Mesendoderm (in vitro differentiated cells): ENCODE data around the gene TTC34.

Experiments used
- DNase-seq: peaks from one replicate; pipeline ENCODE4 v3.0.0; 2013
- H2AK5ac ChIP-seq: 2 replicates; pipeline ENCODE4 v1.6.1; 2013; ENCODE audit warnings: low read length, inconsistent platforms
- H2BK120ac ChIP-seq: 2 replicates; pipeline ENCODE4 v1.6.1; 2013; ENCODE audit warnings: low read depth, mild to moderate bottlenecking, low read length, moderate library complexity, mixed read lengths
- H2BK15ac ChIP-seq: replicated peaks from 2 replicates; pipeline ENCODE4 v1.6.1; 2013; ENCODE audit warnings: low read depth, mild to moderate bottlenecking, moderate library complexity
- H2BK5ac ChIP-seq: 2 replicates; pipeline ENCODE4 v1.6.1; 2013; ENCODE audit warnings: low read length, inconsistent platforms
- H3K18ac ChIP-seq: 2 replicates; pipeline ENCODE4 v1.6.1; 2013; ENCODE audit warnings: mild to moderate bottlenecking, low read length, mixed read lengths
- H3K23ac ChIP-seq: one replicate; pipeline ENCODE4 v1.6.1; 2013; ENCODE audit warnings: low read length
- H3K27ac ChIP-seq: 2 replicates; pipeline ENCODE4 v1.5.1; 2013; ENCODE audit warnings: low read depth, mild to moderate bottlenecking, inconsistent platforms, low read length, moderate library complexity
- H3K27me3 ChIP-seq: 2 replicates; pipeline ENCODE4 v1.6.1; 2013; ENCODE audit warnings: low read length, control low read depth, mild to moderate bottlenecking, inconsistent platforms; ENCODE audit not compliant: insufficient read depth, poor library complexity
- H3K36me3 ChIP-seq: 2 replicates; pipeline ENCODE4 v1.6.1; 2013; ENCODE audit warnings: low read length, inconsistent platforms; ENCODE audit not compliant: control insufficient read depth, insufficient read depth
- H3K4ac ChIP-seq: one replicate; pipeline ENCODE4 v1.6.1; 2013; ENCODE audit warnings: low read depth, mild to moderate bottlenecking, low read length, moderate library complexity
- H3K4me1 ChIP-seq: 2 replicates; pipeline ENCODE4 v1.6.1; 2013; ENCODE audit warnings: low read depth, low read length, inconsistent platforms; ENCODE audit not compliant: control insufficient read depth
- H3K4me2 ChIP-seq: 2 replicates; pipeline ENCODE4 v1.6.1; 2013; ENCODE audit warnings: low read length
- H3K4me3 ChIP-seq: 2 replicates; pipeline ENCODE4 v1.5.1; 2013; ENCODE audit warnings: mild to moderate bottlenecking, low read length
- H3K56ac ChIP-seq: one replicate; pipeline ENCODE4 v1.6.1; 2013; ENCODE audit warnings: low read length
- H3K79me1 ChIP-seq: 2 replicates; pipeline ENCODE4 v1.6.1; 2013; ENCODE audit warnings: low read length, inconsistent platforms
- H3K79me2 ChIP-seq: 2 replicates; pipeline ENCODE4 v1.6.1; 2013; ENCODE audit warnings: mild to moderate bottlenecking, low read length; ENCODE audit not compliant: control insufficient read depth, insufficient read depth
- H3K9ac ChIP-seq: 2 replicates; pipeline ENCODE4 v1.6.1; 2013; ENCODE audit warnings: low read length, inconsistent platforms
- H4K5ac ChIP-seq: one replicate; pipeline ENCODE4 v1.6.1; 2013; ENCODE audit warnings: low read length
- H4K8ac ChIP-seq: one replicate; pipeline ENCODE4 v1.6.1; 2013; ENCODE audit warnings: low read depth, mild to moderate bottlenecking, control low read depth, low read length, moderate library complexity
- WGBS: extraction: QIAGEN DNeasy Blood & Tissue Kit; methylation state at CpG from one replicate; pipeline ENCODE4 v1.1.7; 2013; ENCODE audit warnings: low lambda C conversion rate, missing lambda C conversion rate; ENCODE audit not compliant: insufficient coverage; ENCODE audit errors: extremely low coverage; 5-methylcytosine and 5-hydroxymethylcytosine counted together

TTC34 gene

DNA sequence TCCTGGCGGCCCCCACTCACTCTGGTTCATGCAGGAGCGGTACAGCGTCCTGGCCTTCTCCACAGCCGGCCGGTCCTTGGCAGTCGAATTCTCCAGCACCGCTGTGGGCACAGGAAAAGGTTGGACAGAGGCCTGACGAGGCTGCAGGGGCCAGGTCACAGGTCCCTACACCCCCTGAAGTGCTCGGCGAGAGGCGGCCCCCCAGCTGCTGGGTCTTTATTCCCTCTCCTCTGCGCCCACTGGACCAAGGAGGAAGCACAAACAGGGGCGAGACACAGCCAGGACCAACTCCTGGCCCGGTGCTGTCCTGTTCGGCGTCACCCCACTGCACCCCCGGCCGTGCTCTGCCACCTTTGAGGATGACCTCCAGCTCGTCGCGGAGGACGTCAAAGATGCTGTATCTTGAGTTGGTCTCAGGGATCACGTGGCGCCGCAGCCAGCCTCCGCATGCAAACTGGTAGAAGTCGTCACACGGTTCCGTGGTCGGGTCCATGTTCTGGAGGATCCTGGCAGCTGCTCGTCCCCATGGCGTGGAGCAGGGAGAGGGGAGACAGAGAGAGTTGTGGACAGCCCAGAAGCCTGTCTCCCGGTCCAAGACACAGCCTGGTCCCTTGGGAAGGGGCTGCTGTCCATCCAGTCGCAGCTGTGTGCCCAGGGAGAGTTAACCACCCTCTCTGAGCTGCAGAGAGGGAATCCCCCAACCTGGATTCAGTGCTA lies 192.0 kb downstream of the TTC34 start:
- Histone ChIP-seq H2BK5ac (no peak overlapping the region), H3K56ac (no peak overlapping the region), H4K8ac (no peak overlapping the region), H3K79me2 (no peaks in the 10 kb centered on the region), H3K36me3 (no peaks in the 10 kb centered on the region), H3K27ac (no peak overlapping the region), H2AK5ac (no peak overlapping the region), H3K4me3 (no peak overlapping the region), H3K4me1 (no peaks in the 10 kb centered on the region), H3K23ac (no peak overlapping the region), H2BK15ac (no peak overlapping the region), H4K5ac (no peak overlapping the region), H3K79me1 (no peaks in the 10 kb centered on the region), H3K9ac (no peak overlapping the region), H3K27me3 (no peaks in the 10 kb centered on the region), H3K18ac (no peak overlapping the region), H3K4ac (no peak overlapping the region), H2BK120ac (no peak overlapping the region), H3K4me2 (no peak overlapping the region)
- no CpG with 5 or more reads among the region's 34 CpGs for WGBS
- DNase-seq = no peak

DNA sequence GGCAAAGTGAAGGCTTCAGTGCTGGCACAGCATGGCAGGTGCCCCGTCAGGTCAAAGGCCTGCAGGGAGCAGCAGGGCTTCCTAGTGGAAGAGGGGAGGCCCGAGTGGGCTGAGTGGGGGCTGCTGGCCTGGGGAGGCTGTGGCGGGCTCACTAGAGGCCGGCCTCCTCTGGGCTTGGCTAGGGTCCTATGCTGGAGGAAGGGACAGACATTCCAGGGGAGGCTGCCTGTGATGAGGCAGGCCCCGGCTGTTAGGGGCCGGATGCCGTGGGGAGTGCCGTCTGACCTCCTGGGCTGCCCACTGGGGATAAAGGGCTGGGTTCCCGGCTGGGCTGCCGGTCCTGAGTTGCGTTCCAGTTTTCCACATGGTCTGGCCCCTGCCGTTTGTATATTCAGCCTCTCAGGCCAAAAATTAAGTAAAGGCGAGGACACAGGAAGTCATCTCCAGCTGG lies 193.8 kb downstream of the TTC34 start:
- H3K4me1 ChIP-seq = no peaks in the 10 kb centered on the region
- WGBS = no CpG with 5 or more reads among the region's 13 CpGs
- H4K8ac ChIP-seq = no peak overlapping the region

DNA sequence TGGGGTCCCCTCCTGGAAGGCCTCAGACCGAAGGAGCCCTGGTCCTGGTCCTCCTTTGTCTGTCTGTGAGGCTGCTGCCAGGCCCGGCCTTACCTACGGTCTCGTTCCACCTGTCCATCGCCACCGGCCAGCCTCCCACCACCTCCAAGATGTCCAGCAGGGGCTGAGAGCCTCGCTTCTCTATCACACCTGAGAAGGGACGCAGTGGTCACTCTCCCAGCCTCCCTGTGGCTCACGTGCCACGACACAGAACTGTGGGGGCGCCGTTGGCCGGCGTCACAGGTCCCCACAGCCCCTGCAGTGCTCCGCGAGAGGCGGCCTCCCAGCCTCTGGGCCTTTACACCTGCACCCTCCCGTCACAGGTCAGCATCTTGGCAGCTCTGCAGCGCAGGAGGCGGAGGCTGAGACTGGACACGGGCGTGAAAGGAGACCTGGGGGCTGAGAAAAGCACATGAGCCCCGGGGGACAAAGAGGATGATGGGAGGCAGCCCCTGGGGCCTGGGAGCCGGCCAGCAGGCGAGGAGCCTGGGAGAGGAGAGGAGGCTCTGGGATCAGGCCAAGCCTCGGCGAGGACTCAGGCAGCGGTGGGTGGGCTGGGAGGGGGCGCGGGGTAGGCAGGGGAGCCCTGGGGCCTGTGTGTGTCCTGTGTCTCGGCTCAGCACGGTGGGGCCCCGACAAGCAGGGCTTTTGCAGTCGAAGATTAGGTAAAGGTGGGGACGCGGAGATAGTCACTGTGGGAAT lies 194.4 kb downstream of the TTC34 start:
- H4K5ac ChIP-seq = no peak overlapping the region
- no peak overlapping the region for H3K4me2 ChIP-seq
- H3K36me3 ChIP-seq = no peaks in the 10 kb centered on the region
- no peak overlapping the region for H3K9ac ChIP-seq
- WGBS = no CpG with 5 or more reads among the region's 36 CpGs
- no peak overlapping the region for H3K4ac ChIP-seq
- no peak overlapping the region for H2AK5ac ChIP-seq
- no peak overlapping the region for H3K27ac ChIP-seq
- no peak overlapping the region for H2BK5ac ChIP-seq
- H2BK15ac ChIP-seq = no peak overlapping the region
- no peak for DNase-seq
- no peaks in the 10 kb centered on the region for H3K79me2 ChIP-seq
- H3K79me1 ChIP-seq = no peaks in the 10 kb centered on the region
- H3K23ac ChIP-seq = no peak overlapping the region
- H3K27me3 ChIP-seq = no peaks in the 10 kb centered on the region
- no peak overlapping the region for H3K4me3 ChIP-seq
- H3K4me1 ChIP-seq = no peaks in the 10 kb centered on the region
- no peak overlapping the region for H3K56ac ChIP-seq
- no peak overlapping the region for H3K18ac ChIP-seq
- no peak overlapping the region for H4K8ac ChIP-seq
- H2BK120ac ChIP-seq = no peak overlapping the region

More for the DNA sequence above, 193.8 kb downstream of the TTC34 start:
- no peak overlapping the region for H3K56ac ChIP-seq
- no peak overlapping the region for H3K4me3 ChIP-seq
- no peak overlapping the region for H3K4ac ChIP-seq
- H3K4me2 ChIP-seq = no peak overlapping the region
- H3K79me2 ChIP-seq = no peaks in the 10 kb centered on the region
- no peak overlapping the region for H3K23ac ChIP-seq
- H3K18ac ChIP-seq = no peak overlapping the region
- H4K5ac ChIP-seq = no peak overlapping the region
- H3K36me3 ChIP-seq = no peaks in the 10 kb centered on the region
- DNase-seq = no peak
- no peaks in the 10 kb centered on the region for H3K79me1 ChIP-seq
- H3K9ac ChIP-seq = no peak overlapping the region
- no peak overlapping the region for H2BK5ac ChIP-seq
- H2AK5ac ChIP-seq = no peak overlapping the region
- H2BK15ac ChIP-seq = no peak overlapping the region
- no peak overlapping the region for H3K27ac ChIP-seq
- H2BK120ac ChIP-seq = no peak overlapping the region
- no peaks in the 10 kb centered on the region for H3K27me3 ChIP-seq

DNA sequence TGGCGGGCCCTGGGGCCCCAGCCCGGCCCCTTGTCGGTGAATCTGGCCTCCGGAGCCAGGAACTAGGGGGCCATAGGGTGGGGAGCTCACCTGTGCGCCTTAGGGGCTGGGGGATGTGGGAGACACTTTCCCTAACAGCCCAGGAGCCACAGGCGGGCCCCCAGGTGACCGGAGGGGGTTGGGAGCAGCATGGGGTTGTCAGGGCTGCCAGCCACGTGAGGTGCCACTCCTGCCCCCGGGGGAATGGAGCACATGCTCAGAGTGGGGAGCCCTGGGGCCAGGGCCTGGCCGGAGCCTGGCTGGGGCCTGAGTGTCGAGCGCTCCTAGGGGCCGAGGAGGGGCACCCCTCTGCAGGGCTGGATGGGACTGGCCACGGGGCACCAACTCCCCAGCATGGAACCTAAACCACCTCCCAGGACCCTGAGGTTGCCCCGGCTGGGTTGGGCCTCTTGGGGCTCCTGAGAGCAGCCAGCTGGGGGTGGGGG lies 195.1 kb downstream of the TTC34 start:
- DNase-seq = no peak
- Histone ChIP-seq H2AK5ac (no peak overlapping the region), H3K23ac (no peak overlapping the region), H4K8ac (no peak overlapping the region), H3K36me3 (no peaks in the 10 kb centered on the region), H3K27ac (no peak overlapping the region), H2BK120ac (no peak overlapping the region), H2BK15ac (no peak overlapping the region), H3K79me2 (no peaks in the 10 kb centered on the region), H2BK5ac (no peak overlapping the region), H3K27me3 (no peaks in the 10 kb centered on the region), H3K4me1 (no peaks in the 10 kb centered on the region), H3K79me1 (no peaks in the 10 kb centered on the region), H3K4me2 (no peak overlapping the region), H3K4me3 (no peak overlapping the region), H3K18ac (no peak overlapping the region), H3K56ac (no peak overlapping the region), H4K5ac (no peak overlapping the region), H3K4ac (no peak overlapping the region), H3K9ac (no peak overlapping the region)
- WGBS = no CpG with 5 or more reads among the region's 15 CpGs

DNA sequence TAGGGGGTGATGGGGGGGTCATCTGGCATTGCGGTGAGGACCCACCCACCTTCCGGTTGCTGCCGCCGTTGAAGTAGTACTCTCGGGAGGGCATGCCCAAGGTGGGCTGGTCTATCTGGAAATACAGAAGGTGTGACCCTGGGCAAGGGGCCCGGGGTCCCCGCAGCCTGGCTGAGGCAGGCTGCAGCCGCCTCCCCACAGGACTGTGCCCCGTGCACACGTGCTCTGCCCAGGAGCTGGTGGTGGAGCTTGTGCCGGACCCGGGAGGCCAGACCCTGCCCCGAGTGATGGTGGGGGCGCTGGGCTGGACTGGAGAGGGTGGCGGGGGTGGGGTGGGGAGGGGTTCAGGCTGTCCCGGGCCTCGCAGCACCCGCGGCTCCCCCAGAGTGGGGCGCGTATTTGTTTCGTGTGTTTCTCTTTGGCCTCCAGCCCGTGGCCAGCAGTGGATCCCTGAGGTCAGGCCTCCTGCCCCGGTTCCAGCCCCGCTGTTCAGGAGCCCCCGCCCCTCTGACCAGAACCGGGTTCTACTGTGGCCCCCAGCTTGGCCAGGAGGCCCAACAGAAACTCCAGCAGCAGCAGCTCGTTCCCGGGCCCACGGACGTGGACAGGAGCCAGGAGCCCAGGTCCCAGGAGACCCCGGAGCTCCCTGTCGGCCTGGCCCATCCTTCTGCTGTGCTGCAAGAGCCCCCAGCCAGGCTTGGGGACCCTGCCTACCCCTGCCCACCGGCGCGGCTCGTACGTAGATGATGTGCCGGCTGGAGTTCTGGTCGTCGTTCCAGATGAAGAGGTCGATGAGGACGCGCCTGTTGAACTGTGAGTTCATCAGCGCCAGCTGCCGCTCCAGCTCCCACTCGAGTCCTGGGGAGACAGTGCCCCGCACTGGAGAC lies 195.7 kb downstream of the TTC34 start:
- H3K4me2 ChIP-seq = no peak overlapping the region
- no peak overlapping the region for H3K18ac ChIP-seq
- H3K23ac ChIP-seq = no peak overlapping the region
- no peak overlapping the region for H3K27ac ChIP-seq
- no peak overlapping the region for H3K4ac ChIP-seq
- no peaks in the 10 kb centered on the region for H3K4me1 ChIP-seq
- H3K79me2 ChIP-seq = no peaks in the 10 kb centered on the region
- H2BK15ac ChIP-seq = no peak overlapping the region
- no peak overlapping the region for H2BK120ac ChIP-seq
- no peak for DNase-seq
- H3K9ac ChIP-seq = no peak overlapping the region
- H3K4me3 ChIP-seq = no peak overlapping the region
- H2BK5ac ChIP-seq = no peak overlapping the region
- no peak overlapping the region for H2AK5ac ChIP-seq
- no peaks in the 10 kb centered on the region for H3K27me3 ChIP-seq
- no peak overlapping the region for H4K5ac ChIP-seq
- WGBS = no CpG with 5 or more reads among the region's 48 CpGs
- H3K79me1 ChIP-seq = no peaks in the 10 kb centered on the region
- no peak overlapping the region for H4K8ac ChIP-seq
- no peaks in the 10 kb centered on the region for H3K36me3 ChIP-seq
- H3K56ac ChIP-seq = no peak overlapping the region
